GM12873 (cell line): ENCODE measurements around the gene OR10K1.

Source experiments
- CTCF ChIP-seq: IDR thresholded peaks from 2 replicates; pipeline ENCODE4 v1.5.1; 2012; ENCODE audit warnings: low read depth, mild to moderate bottlenecking, moderate library complexity, low read length, control low read depth; ENCODE audit not compliant: insufficient read depth; ENCODE audit errors: missing control alignments

The OR10K1 gene

DNA sequence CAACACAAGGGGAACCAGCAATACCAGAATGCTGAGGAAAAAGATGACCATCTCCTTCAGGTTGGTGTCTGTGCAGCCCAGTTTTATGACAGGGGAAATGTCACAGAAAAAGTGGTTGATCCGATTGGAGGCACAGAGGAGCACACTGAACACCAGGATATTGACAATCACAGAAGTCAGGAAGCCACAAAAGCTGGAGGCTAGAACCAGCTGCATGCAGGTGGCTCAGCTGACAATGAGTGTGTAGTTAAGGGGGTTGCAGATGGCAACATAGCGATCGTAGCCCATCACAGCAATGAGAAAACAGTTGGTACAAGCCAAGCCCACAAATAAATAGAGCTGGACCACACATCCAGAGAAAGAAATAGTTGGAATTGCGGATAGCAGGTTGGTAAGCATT lies 16.3 kb upstream of the OR10K1 start:
- no peak for TF ChIP-seq CTCF

- TF ChIP-seq CTCF: no peak
These were observed 7.1 kb upstream of the OR10K1 start for GRCh38 chr1:158454537-158454936.

DNA sequence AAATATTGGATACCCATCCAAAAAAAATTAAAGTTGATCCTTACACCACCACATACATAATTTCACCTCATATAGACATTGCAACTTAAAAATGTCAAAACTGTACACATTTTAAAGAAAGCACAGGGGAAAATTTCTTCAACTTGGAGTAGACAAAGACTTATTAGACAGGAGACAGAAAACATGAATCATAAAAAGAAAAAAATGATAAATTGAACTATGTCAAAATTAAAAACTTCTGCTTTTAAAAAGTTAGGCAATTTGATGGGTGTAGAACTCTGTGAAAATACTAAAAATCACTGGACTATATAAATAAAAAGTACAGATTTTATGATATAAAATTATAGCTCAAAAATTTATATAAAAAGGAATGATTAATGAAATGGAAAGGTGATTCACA lies 4.4 kb upstream of the OR10K1 start:
- TF ChIP-seq CTCF: no peak

GRCh38 chr1:158458263-158458662 lies 3.4 kb upstream of the OR10K1 start:
- TF ChIP-seq CTCF: no peak

DNA sequence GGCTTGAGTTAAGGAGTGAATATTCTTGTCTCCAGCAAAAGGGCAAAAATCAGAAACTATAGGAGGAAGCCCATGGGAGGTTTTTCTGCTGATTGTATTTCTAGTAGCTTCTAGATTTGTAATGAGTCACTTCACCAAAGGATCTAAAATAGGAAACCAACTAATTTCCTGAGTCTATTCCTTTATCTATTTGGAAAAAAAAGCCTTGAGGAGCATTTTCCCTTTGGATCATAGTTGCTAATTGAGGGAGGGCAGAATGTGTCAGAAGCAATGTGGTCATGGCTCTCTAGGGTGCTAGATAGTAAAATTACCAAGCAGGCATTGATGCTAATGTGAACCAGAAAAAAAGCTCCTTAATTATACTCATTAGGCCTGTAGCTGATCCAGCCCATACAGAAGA lies 10.3 kb downstream of the OR10K1 start, which contains the start of gene OR10R2:
TSS of gene OR10R2 (plus strand) at position 301 of the 400 bp plus-strand sequence. CDS start 106 bp downstream, outside the sequence.
- TF ChIP-seq CTCF: no peak

- no peak for TF ChIP-seq CTCF
These were observed 23.8 kb downstream of the OR10K1 start for GRCh38 chr1:158485455-158485854.

- TF ChIP-seq CTCF: no peak
These were observed 29.7 kb downstream of the OR10K1 start for GRCh38 chr1:158491316-158491715.

GRCh38 chr1:158493054-158493453 lies 31.4 kb downstream of the OR10K1 start:
- no peak for TF ChIP-seq CTCF
